GM13977 (cell line): ENCODE measurements around the gene ADIPOR2.

ENCODE experiments used
- DNase-seq: peaks from one replicate; pipeline ENCODE4 v3.0.0; 2012; ENCODE audit warnings: low spot score
- in situ Hi-C: fragments of 300-500 bp; cut with MboI; formaldehyde crosslinking; loops from one replicate; pipeline ENCODE4 v1.12.0; 2022; ENCODE audit warnings: low sequenced_read_pairs, low pct_unique_long_range_greater_than_20kb, mixed read lengths, inconsistent platforms; ENCODE audit not compliant: unreplicated experiment
- TF ChIP-seq, protein P1 (sequence below): IDR thresholded peaks from 2 replicates; pipeline ENCODE4 v1.5.1; 2012; ENCODE audit warnings: mild to moderate bottlenecking, control low read depth; ENCODE audit not compliant: insufficient read depth; ENCODE audit errors: extremely low read depth, missing control alignments

ADIPOR2 gene

DNA sequence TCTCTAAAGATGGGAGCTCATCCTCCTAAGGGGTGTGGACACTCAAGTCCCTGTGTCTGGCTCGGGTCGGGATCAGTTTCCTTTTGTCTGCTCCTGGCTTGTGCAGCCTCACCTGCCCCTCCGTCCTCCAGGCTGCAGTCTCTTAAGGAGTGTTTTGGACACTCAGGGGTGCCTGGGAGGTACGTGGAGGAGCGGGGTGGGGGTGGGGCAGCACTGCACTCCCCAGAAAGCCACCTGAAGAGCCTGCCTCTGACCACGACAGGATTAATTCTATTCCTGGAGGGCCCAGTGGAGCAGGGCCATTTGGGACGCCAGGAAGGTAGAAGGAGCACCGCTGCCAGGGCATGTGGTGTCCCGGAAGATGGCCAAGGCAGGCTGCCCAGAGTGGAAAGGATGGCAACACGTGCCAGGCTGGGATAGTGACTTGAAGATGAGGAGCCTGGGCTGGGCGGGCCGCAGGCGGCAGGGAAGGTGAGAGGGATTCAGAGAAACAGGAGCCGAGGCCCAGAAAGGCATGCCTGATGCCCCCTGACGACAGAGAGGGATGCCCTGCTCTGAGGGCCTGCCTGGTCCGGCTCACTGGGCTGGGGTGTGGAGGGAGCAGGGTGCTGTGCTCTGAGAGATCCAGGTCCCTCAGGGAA, 114.7 kb downstream of the ADIPOR2 start:
- in situ Hi-C loops, result no loop called here
- TF ChIP-seq, protein P1, sequence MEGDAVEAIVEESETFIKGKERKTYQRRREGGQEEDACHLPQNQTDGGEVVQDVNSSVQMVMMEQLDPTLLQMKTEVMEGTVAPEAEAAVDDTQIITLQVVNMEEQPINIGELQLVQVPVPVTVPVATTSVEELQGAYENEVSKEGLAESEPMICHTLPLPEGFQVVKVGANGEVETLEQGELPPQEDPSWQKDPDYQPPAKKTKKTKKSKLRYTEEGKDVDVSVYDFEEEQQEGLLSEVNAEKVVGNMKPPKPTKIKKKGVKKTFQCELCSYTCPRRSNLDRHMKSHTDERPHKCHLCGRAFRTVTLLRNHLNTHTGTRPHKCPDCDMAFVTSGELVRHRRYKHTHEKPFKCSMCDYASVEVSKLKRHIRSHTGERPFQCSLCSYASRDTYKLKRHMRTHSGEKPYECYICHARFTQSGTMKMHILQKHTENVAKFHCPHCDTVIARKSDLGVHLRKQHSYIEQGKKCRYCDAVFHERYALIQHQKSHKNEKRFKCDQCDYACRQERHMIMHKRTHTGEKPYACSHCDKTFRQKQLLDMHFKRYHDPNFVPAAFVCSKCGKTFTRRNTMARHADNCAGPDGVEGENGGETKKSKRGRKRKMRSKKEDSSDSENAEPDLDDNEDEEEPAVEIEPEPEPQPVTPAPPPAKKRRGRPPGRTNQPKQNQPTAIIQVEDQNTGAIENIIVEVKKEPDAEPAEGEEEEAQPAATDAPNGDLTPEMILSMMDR, result no peak
- no peak for DNase-seq

DNA sequence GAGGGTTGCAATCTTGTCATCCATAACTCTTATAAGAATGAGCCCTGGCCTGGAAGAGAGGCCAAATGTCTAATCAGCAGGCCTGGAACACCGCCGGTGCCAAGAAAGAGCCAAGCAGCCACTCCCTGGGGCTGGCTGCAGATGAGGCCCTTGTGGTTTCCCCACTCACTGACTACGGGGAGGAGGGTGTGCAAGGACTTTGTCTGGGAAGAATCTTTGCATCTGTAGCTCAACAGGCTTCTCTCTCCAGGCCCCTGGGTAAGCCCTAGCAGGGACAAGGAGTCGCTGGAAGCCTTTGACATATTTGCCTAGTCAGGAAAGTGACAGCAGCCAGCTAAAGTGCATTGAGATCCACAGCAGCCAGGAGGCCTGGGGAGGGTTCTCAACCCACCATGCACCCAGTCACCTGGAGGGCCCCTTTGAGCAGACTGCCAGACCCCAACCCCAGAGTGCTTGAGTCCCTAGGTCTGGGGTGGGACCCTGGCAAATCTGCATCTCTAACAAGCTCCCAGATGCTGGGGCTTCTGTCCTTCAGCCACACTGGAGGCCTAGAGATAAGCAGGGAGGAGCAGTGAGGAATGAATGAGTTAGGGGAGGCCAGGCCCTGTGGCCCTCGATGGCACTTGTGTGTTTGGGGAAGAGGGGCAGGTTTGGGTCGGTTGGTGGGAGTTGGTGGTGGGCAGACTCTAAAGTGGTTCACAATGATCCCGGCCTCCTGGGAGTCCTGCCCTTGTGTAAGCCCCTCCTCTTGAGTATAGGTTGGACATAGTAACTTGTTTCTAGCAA, 115.6 kb downstream of the ADIPOR2 start:
- TF ChIP-seq, protein P1, result no peak
- in situ Hi-C loops, result no loop called here
- DNase-seq, result no peak

DNA sequence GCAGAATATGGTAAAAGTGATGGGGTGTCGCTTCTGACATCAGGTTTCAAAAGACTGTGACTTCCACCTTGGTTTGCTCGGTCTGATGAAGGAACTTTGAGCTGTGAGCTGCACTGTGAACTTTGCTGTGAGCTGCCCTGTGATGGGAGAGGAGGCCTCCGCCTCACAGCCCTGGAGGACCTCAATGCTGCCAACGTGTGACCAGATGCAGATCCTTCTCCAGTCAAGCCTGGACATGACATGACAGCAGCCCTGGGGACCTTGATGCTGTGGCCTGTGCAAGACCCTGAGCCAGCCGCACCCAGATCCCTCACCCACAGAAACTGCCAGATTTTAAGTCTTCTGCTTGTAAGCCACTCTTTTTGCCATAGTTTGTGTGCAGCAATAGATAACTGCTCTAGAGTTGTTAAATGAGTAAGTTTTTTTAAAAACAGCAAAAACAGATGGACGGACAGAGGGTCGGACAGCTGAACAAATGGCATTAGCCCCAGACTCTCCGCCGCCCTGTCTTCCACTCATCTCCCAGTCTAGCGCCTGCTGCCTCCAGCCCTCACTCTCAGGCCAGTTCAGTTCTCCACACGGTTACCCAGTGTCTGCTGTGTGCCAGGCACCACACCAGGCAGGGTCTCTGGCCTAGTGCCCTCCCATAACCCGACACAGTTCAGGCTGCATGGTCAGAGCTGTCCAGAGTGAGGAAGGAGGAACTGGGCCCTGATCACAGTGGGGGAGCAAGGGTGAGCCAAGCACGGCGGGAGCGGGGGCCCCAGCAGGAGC, 116.4 kb downstream of the ADIPOR2 start:
- no peak for DNase-seq
- in situ Hi-C loops, result no loop called here

DNA sequence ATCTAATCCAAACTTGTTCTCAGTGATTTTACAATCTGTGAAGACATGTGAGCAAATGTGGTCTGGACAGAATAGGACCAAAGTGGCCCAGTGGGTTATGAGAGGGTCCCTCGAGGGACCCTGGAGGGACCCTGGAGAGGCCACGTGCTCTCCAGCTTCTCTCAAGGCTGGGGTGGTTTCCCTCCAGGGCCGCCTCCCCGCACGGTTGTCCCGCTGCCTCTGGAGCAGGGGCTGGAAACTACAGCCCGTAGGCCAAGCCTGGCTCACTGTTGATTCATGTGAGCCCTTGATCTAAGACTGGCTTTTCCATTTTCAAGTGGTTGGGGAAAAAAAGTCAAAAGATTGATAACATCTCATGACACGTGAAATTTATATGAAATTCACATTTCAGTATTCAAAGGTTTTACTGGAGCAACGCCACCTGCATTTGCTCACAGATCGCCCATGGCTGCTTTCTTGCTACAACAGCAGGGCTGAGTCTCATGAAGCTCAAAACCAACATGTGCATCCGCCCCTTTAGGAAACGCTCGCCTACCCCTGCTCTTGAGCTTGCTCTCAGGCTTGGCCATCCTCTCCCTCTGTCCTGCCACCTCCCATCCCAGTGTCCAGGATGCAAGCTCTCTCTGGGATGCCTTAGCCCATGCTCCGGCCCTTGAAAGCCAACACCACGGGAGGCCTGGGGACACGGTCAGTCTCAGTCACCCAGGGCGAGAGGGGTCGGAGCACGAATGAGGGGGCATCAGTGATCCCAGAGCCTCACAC, 117.3 kb downstream of the ADIPOR2 start:
- TF ChIP-seq, protein P1, result no peak
- in situ Hi-C loops, result no loop called here
- DNase-seq, result no peak

More for the DNA sequence above, 116.4 kb downstream of the ADIPOR2 start:
- TF ChIP-seq, protein P1, result no peak

DNA sequence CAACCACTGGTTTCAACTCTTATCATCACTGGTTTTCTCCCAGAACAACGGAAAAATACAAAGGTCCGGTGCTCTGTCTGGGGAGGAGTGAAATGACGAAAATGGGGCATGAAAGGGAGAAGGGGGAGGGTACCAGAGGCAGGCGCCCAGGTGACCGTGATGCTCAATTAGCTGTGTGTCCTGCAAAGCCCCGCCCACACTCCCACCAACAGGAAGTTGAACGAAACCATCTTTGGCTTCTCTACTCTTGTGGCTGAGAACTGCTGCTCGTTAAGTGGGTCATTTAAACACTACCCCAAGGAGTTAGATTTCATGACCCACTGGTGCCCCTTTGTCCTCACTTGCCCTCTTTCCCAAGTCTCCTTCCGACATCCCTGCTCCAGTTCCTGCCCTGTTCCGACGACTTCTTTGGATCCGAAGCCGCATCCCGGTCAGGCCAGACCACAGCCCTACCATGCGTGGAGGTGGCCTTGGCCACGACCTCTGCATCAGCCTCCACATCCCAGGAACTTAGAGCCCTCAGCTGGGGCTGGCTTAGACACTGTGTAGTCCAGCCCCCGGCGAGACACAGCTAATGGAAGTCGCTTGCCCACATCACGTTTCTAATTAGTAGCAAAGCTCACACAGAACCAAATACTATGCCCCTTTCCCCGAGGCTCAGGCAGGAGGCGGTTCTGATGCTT, 118.1 kb downstream of the ADIPOR2 start:
- TF ChIP-seq, protein P1, result no peak
- no peak for DNase-seq
- in situ Hi-C loops, result no loop called here
